Calu3 (cell line): ENCODE data around the gene PCDH11X. TPM values are rescaled to one million over a fixed set of nuclear protein-coding genes. Genes with fewer than 3 reads are reported as not detected.
"Not testable (repeated sequence)": the region's sequence is repeated elsewhere in the genome, so short reads cannot be mapped to it uniquely, and the experiment has no call there.

Source experiments
- BruUV-seq: library from RNA; stranded (reverse); fragments of 400-500 nt; replicated peaks from 2 replicates; lab custom pipeline; 2021; lab: Mats Ljungman, UMichigan
- CTCF ChIA-PET: fragments of 300-600 bp; sonication (Branson Sonifier 250); formaldehyde crosslinking; loops from one replicate; lab custom pipeline; 2022; ENCODE audit warnings: antibody characterized with exemption; lab: Charles Lee
- DNase-seq: peaks from one replicate; pipeline ENCODE4 v3.0.0; 2022
- H3K27ac Mint-ChIP-seq: one replicate; pipeline ENCODE4 v1.8.0; 2022; ENCODE audit warnings: mixed read lengths; ENCODE audit not compliant: unreplicated experiment
- H3K27me3 Mint-ChIP-seq: one replicate; pipeline ENCODE4 v1.8.0; 2022; ENCODE audit warnings: mixed read lengths; ENCODE audit not compliant: unreplicated experiment
- H3K36me3 Mint-ChIP-seq: one replicate; pipeline ENCODE4 v1.8.0; 2022; ENCODE audit warnings: mild to moderate bottlenecking, moderate library complexity, mixed read lengths; ENCODE audit not compliant: insufficient read depth, unreplicated experiment
- H3K4me1 Mint-ChIP-seq: one replicate; pipeline ENCODE4 v1.8.0; 2022; ENCODE audit warnings: mild to moderate bottlenecking, low read depth, mixed read lengths; ENCODE audit not compliant: unreplicated experiment
- H3K4me3 Mint-ChIP-seq: one replicate; pipeline ENCODE4 v1.8.0; 2022; ENCODE audit warnings: mild to moderate bottlenecking, low read depth, moderate library complexity, mixed read lengths; ENCODE audit not compliant: unreplicated experiment
- H3K9me3 Mint-ChIP-seq: one replicate; pipeline ENCODE4 v1.8.0; 2022; ENCODE audit warnings: low read depth, mixed read lengths; ENCODE audit not compliant: unreplicated experiment
- intact Hi-C: fragments of 100-400 bp; cut with micrococcal nuclease; formaldehyde crosslinking; loops from one replicate; pipeline ENCODE4 v1.10.0; 2022; ENCODE audit not compliant: unreplicated experiment
- total RNA-seq: library from RNA; stranded (reverse); gene quantifications from 2 replicates; pipeline ENCODE4 v1.2.3, GENCODE V29; 2022

The PCDH11X gene
- total RNA-seq, 1 experiment from 2014 or later = not detected

- CTCF ChIA-PET, intact Hi-C loops, H3K9me3 Mint-ChIP-seq, H3K4me1 Mint-ChIP-seq, H3K4me3 Mint-ChIP-seq, H3K36me3 Mint-ChIP-seq, DNase-seq, H3K27ac Mint-ChIP-seq, BruUV-seq, H3K27me3 Mint-ChIP-seq: not testable (repeated sequence)
These were observed 38.4 kb downstream of the PCDH11X start for GRCh38 chrX:91817537-91817936.

GRCh38 chrX:91825321-91825720 is 46.1 kb downstream of the PCDH11X start:
- H3K27ac Mint-ChIP-seq, H3K9me3 Mint-ChIP-seq, H3K27me3 Mint-ChIP-seq, H3K36me3 Mint-ChIP-seq, intact Hi-C loops, H3K4me3 Mint-ChIP-seq, H3K4me1 Mint-ChIP-seq, DNase-seq, BruUV-seq, CTCF ChIA-PET: not testable (repeated sequence)
